Chondrocyte (in vitro differentiated cells): ENCODE results near the gene GFRA1. TPM values are rescaled to one million over a fixed set of nuclear protein-coding genes. Genes with fewer than 3 reads are reported as not detected.

Experiments used
- DNase-seq: peaks from one replicate; pipeline ENCODE4 v3.0.0; 2021; ENCODE audit warnings: mixed read lengths, low spot score
- H3K27ac Mint-ChIP-seq: one replicate; pipeline ENCODE4 v1.8.0; 2021; ENCODE audit warnings: mild to moderate bottlenecking, moderate library complexity, mixed read lengths; ENCODE audit not compliant: unreplicated experiment
- H3K27me3 Mint-ChIP-seq: 2 replicates; pipeline ENCODE4 v1.8.0; 2021; ENCODE audit warnings: low read depth, mixed read lengths
- H3K36me3 Mint-ChIP-seq: 2 replicates; pipeline ENCODE4 v1.8.0; 2021; ENCODE audit warnings: low read depth, mixed read lengths
- H3K4me1 Mint-ChIP-seq: 2 replicates; pipeline ENCODE4 v1.8.0; 2021; ENCODE audit warnings: low read depth, mild to moderate bottlenecking, mixed read lengths
- H3K4me3 Mint-ChIP-seq: one replicate; pipeline ENCODE4 v1.8.0; 2021; ENCODE audit warnings: mild to moderate bottlenecking, moderate library complexity, mixed read lengths; ENCODE audit not compliant: unreplicated experiment
- H3K9me3 Mint-ChIP-seq: 2 replicates; pipeline ENCODE4 v1.8.0; 2021; ENCODE audit warnings: low read depth, mixed read lengths
- total RNA-seq: library from RNA; stranded (reverse); gene quantifications from 3 replicates; pipeline ENCODE4 v1.2.1, GENCODE V29; 2021
- TF ChIP-seq, protein P1 (sequence below): fragments of 200-600 bp; sonication (generic); IDR thresholded peaks from 2 replicates; pipeline ENCODE4 v1.5.0; 2021; ENCODE audit warnings: antibody characterized with exemption, mild to moderate bottlenecking, moderate library complexity

GFRA1 gene
- total RNA-seq, 1 donor from 2014 or later = 79.7 TPM

DNA sequence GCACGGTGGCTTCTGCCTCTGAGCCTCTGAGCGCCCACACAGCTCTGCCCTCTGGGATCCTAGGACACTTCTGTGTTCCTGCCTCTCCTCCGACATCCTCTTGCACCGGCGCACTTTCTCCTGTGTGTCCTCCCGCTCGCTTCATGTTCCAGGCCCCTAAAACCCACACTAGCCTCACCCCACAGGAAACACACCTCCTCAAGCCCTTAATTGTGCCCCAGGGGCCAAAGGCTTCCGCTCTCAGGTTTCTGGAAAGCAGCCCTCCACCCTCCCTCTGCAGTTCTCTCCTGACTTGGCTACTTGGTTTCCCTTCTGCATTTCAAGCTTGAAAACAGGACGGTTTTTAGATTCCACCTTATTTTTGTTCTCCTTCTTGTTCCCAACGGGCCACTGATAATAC is 7.3 kb downstream of the GFRA1 start:
- peaks cover 8% of the 10 kb centered on the region for H3K4me1 Mint-ChIP-seq
- no peak for DNase-seq
- no peak overlapping the region for H3K4me3 Mint-ChIP-seq
- TF ChIP-seq, protein P1, sequence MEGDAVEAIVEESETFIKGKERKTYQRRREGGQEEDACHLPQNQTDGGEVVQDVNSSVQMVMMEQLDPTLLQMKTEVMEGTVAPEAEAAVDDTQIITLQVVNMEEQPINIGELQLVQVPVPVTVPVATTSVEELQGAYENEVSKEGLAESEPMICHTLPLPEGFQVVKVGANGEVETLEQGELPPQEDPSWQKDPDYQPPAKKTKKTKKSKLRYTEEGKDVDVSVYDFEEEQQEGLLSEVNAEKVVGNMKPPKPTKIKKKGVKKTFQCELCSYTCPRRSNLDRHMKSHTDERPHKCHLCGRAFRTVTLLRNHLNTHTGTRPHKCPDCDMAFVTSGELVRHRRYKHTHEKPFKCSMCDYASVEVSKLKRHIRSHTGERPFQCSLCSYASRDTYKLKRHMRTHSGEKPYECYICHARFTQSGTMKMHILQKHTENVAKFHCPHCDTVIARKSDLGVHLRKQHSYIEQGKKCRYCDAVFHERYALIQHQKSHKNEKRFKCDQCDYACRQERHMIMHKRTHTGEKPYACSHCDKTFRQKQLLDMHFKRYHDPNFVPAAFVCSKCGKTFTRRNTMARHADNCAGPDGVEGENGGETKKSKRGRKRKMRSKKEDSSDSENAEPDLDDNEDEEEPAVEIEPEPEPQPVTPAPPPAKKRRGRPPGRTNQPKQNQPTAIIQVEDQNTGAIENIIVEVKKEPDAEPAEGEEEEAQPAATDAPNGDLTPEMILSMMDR = no peak
- no peaks in the 10 kb centered on the region for H3K9me3 Mint-ChIP-seq
- peaks cover 3% of the 10 kb centered on the region for H3K36me3 Mint-ChIP-seq
- H3K27ac Mint-ChIP-seq = no peak overlapping the region
- no peaks in the 10 kb centered on the region for H3K27me3 Mint-ChIP-seq

DNA sequence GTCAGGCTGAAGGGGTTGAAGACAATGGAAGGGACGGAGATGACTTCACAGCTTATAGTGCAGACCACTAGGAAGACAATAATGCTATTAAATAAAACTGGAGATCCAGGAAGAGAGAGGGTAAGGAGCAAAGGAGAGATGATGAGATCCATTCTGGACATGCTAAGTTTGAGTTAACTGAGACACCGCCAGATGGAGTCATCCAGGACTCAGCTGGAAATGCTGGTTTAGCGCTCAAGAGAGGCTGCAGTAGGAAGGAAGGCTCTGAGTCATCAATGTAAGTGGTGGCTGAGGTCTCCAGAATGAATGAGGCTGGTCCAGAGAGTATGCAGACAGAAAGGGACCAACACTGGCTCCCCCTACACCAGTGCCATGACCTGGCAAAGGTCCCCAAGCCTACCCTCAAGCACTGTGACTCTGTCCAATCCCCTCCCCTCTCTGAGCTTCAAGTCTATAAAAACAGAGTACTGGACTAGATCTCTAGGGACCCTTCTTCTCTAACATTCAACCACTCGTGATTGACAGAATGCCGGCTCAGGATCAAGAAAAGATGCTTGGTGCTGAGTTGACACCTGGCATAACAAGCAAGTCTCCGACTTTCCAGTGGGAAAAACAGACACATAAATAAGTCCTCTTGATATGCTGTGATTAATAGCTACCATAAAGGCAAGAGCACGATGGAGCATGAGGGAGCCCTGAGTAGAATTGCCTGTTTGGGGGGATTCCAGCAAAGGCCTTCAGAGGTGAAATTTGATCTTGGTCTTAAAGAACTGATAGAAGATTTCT is 8.9 kb downstream of the GFRA1 start:
- Mint-ChIP-seq H3K36me3 (peaks cover 3% of the 10 kb centered on the region), H3K4me3 (no peak overlapping the region), H3K9me3 (no peaks in the 10 kb centered on the region), H3K4me1 (peaks cover 16% of the 10 kb centered on the region), H3K27ac (no peak overlapping the region), H3K27me3 (no peaks in the 10 kb centered on the region)
- TF ChIP-seq, protein P1 = no peak
- no peak for DNase-seq

DNA sequence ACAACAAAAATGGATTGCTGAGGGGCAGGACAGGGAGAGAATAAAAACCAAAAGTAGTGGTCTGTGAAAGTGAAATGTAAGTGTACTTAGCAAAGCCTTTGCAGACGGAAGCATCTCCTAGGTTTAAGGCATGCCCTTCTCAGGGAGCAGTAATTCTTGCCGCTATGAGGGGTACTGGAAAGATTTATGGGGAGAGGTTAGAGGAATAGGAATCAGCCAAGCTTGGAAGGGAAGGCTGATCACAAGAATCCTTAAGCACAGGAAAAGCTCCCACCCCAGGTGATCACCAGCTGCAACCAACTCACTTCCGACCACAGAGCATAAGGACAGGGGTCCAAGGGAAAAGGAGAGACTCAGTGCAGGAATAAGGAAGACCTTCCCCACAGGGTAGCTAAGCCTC is 10.3 kb downstream of the GFRA1 start:
- no peak overlapping the region for H3K27ac Mint-ChIP-seq
- H3K9me3 Mint-ChIP-seq = no peaks in the 10 kb centered on the region
- H3K4me3 Mint-ChIP-seq = no peak overlapping the region
- peaks cover under 1% of the 10 kb centered on the region for H3K36me3 Mint-ChIP-seq
- DNase-seq = no peak
- no peaks in the 10 kb centered on the region for H3K27me3 Mint-ChIP-seq
- H3K4me1 Mint-ChIP-seq = peaks cover 16% of the 10 kb centered on the region
- TF ChIP-seq, protein P1 = no peak

DNA sequence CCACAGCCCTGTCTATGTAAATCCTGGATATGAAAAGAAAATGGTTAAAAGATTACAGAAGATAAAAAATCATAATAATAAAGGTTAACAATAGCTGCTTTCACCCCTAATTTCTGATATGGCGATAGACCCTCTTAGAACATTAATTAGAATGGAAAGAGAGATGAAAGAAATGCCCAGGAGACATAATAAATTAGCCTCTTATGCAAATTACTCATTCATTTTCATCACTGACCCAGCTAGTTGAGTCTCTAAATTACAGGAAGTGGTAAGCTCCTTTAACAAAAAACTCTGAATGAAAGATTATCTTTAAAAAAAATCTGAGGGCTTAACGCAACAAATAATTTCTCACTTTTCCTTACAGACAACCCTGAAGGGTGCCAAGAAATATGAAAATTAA is 12.4 kb downstream of the GFRA1 start:
- H3K4me1 Mint-ChIP-seq = peaks cover 28% of the 10 kb centered on the region
- TF ChIP-seq, protein P1 = no peak
- no peak overlapping the region for H3K4me3 Mint-ChIP-seq
- H3K9me3 Mint-ChIP-seq = no peaks in the 10 kb centered on the region
- no peaks in the 10 kb centered on the region for H3K27me3 Mint-ChIP-seq
- no peak for DNase-seq
- H3K36me3 Mint-ChIP-seq = no peaks in the 10 kb centered on the region
- H3K27ac Mint-ChIP-seq = no peak overlapping the region

DNA sequence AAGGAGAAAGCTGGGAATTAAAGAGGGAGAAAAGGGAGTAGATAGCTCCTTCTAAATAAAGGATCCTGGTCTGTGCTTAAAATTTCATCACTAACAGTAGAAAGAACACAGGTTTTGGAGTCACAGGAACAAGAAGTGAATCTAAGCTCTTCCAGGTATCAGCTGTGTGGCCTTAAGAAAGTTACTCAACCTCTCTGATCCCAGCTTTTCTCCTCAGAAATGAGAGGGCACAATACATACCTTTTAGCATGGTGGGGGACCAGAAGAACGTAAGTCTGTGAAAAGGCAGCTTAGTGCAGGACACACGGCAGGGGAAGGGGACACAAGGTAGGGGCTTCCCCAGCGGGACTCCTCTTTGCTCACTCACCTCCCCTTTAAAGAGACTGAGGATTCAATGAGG is 13.4 kb downstream of the GFRA1 start:
- no peaks in the 10 kb centered on the region for H3K36me3 Mint-ChIP-seq
- TF ChIP-seq, protein P1 = no peak
- DNase-seq = no peak
- H3K27me3 Mint-ChIP-seq = no peaks in the 10 kb centered on the region
- H3K9me3 Mint-ChIP-seq = no peaks in the 10 kb centered on the region
- peaks cover 38% of the 10 kb centered on the region for H3K4me1 Mint-ChIP-seq
- H3K27ac Mint-ChIP-seq = no peak overlapping the region
- H3K4me3 Mint-ChIP-seq = no peak overlapping the region
